BJ (cell line): ENCODE data around the gene PRICKLE2. TPM values are rescaled to one million over a fixed set of nuclear protein-coding genes. Genes with fewer than 3 reads are reported as not detected.

ENCODE experiments used
- CTCF ChIA-PET: fragments of 350-600 bp; formaldehyde crosslinking; extraction: SDS; loops from one replicate; lab custom pipeline; 2021; ENCODE audit warnings: antibody characterized with exemption, inconsistent platforms; lab: Yijun Ruan, JAX
- POLR2A ChIA-PET: fragments of 300-600 bp; sonication (Branson Sonifier 250); formaldehyde crosslinking; extraction: SDS; loops from one replicate; lab custom pipeline; 2021; ENCODE audit warnings: antibody characterized with exemption; lab: Charles Lee
- DNase-seq: peaks from one replicate; pipeline ENCODE4 v3.0.0-alpha.2; 2011; ENCODE audit warnings: low read depth
- H3K27me3 ChIP-seq: 2 replicates; pipeline ENCODE4 v1.6.0; 2011; ENCODE audit warnings: low read length; ENCODE audit not compliant: control insufficient read depth, insufficient read depth
- H3K36me3 ChIP-seq: 2 replicates; pipeline ENCODE4 v1.5.1; 2011; ENCODE audit warnings: low read length; ENCODE audit not compliant: control insufficient read depth, insufficient read depth
- H3K4me3 ChIP-seq: 2 replicates; pipeline ENCODE4 v1.5.1; 2011; ENCODE audit warnings: low read depth, mild to moderate bottlenecking, control low read depth, low read length
- polyA plus RNA-seq: library from polyadenylated mRNA; depleted of rRNA; stranded (reverse); fragments of >200 nt; gene quantifications from 2 replicates; pipeline ENCODE4 v1.2.3, GENCODE V29; 2011
- TF ChIP-seq, protein P1 (sequence below): IDR thresholded peaks from 2 replicates; pipeline ENCODE4 v1.5.1; 2011; ENCODE audit warnings: low read depth, mild to moderate bottlenecking, control low read depth, inconsistent platforms, low read length, moderate library complexity; ENCODE audit not compliant: insufficient read depth

The PRICKLE2 gene
- polyA plus RNA-seq, 1 experiment, result 3.5 TPM

DNA sequence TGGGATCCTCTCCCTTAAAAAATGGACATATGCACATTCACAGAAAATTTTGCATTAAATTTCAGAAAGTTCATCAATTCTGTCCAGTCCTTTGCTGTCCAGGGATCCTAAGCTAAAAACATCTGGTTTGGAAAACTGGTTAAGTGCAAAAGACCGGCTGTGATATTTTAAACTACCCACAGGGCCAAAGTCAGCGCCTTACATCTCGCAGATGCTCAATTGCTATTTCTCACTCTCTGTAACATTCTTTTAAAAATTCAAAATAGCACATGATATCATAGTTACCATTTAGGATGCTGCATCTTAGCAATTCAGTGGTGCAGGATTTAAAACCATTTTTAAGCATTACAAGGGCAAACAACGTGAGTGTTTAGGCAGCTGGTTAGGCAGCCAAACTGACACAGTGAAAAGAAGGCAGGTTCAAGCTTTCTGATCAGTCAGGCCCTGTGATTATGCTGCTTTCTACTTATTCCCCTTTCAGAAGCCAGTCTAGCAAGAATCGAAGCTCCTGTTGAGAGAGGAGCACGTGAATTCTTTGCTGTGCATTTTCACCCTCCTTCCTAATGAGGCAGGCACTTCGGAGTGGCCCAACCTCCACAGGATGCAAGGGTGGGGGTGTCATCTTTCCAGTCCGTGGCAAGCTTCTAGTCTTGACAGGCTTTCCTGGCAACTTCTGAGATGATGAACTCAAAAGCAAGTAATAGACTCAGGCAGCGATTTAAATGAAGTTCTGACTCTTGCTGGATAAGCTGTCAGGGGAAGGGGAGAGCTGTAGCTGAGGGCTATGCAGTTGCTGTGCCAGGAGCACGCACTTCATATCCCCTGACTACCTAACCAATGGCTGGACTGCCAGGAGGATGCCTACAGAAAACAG is 8.8 kb downstream of the PRICKLE2 start:
- ChIA-PET POLR2A (no interaction called here), CTCF (interaction anchor here (1.3 to 1.5 kb wide), 3 partner anchors 9 to 185 kb away, joined by 4 to 5 read pairs (median 4); no protein-coding TSS in a partner anchor)
- Histone ChIP-seq H3K36me3 (no peaks in the 10 kb centered on the region), H3K4me3 (no peak overlapping the region), H3K27me3 (no peaks in the 10 kb centered on the region)
- no peak for DNase-seq
- TF ChIP-seq, protein P1, sequence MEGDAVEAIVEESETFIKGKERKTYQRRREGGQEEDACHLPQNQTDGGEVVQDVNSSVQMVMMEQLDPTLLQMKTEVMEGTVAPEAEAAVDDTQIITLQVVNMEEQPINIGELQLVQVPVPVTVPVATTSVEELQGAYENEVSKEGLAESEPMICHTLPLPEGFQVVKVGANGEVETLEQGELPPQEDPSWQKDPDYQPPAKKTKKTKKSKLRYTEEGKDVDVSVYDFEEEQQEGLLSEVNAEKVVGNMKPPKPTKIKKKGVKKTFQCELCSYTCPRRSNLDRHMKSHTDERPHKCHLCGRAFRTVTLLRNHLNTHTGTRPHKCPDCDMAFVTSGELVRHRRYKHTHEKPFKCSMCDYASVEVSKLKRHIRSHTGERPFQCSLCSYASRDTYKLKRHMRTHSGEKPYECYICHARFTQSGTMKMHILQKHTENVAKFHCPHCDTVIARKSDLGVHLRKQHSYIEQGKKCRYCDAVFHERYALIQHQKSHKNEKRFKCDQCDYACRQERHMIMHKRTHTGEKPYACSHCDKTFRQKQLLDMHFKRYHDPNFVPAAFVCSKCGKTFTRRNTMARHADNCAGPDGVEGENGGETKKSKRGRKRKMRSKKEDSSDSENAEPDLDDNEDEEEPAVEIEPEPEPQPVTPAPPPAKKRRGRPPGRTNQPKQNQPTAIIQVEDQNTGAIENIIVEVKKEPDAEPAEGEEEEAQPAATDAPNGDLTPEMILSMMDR, result no peak

GRCh38 chr3:64215559-64215958 is 9.7 kb downstream of the PRICKLE2 start:
- POLR2A ChIA-PET, result no interaction called here
- Histone ChIP-seq H3K36me3 (no peaks in the 10 kb centered on the region), H3K27me3 (no peaks in the 10 kb centered on the region), H3K4me3 (no peak overlapping the region)
- no peak for DNase-seq
- CTCF ChIA-PET, result interaction anchor here (0.8 to 2.7 kb wide), 6 partner anchors 7 to 269 kb away, joined by 3 to 7 read pairs (median 4); no protein-coding TSS in a partner anchor
- TF ChIP-seq, protein P1, result no peak

- Histone ChIP-seq H3K36me3 (no peaks in the 10 kb centered on the region), H3K27me3 (no peaks in the 10 kb centered on the region), H3K4me3 (no peak overlapping the region)
- CTCF ChIA-PET, result interaction anchor here (0.8 to 2.7 kb wide), 5 partner anchors 8 to 269 kb away, joined by 3 to 7 read pairs (median 4); no protein-coding TSS in a partner anchor
- TF ChIP-seq, protein P1, result no peak
- POLR2A ChIA-PET, result no interaction called here
- no peak for DNase-seq
These were observed 10.2 kb downstream of the PRICKLE2 start for GRCh38 chr3:64215103-64215502.

DNA sequence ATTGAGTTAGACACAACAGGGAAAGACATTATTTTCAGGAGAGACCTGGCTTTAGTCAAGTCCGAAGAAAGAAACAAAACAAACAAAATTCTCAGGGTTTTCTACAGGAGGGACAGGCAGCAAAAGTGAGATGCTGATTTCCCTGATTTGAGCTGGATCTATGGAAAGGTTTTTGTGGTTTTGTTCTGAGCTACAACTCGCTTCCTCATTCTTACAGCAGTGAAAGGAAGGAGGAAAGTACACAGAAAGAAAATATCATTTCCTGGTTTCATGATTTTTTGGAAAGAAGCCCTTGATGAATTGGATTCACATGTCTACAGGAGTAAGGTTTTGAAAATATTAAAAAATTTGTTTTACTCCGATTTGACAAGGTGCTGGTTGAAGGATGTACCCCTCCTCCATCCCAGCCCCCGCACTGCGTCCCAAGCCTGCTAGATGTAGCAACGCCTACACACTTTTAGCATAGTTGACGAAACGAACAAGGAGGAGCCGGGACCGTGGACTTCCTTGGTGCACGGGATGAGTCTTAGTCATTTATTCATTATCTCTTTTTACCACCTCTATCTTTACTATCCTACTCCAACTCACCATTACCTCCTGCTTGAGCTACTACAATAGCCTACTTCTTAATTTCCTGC is 10.8 kb downstream of the PRICKLE2 start:
- ChIA-PET POLR2A (no interaction called here), CTCF (interaction anchor here (0.8 to 2.7 kb wide), 4 partner anchors 9 to 270 kb away, joined by 3 to 7 read pairs (median 5); no protein-coding TSS in a partner anchor)
- DNase-seq, result no peak
- no peaks in the 10 kb centered on the region for H3K27me3 ChIP-seq
- no peaks in the 10 kb centered on the region for H3K36me3 ChIP-seq
- TF ChIP-seq, protein P1, result no peak
- peak overlapping the region; percentile 2 for H3K4me3 ChIP-seq

GRCh38 chr3:64213962-64214379 is 11.3 kb downstream of the PRICKLE2 start:
- DNase-seq, result no peak
- H3K4me3 ChIP-seq, result peak overlapping the region; percentile 2
- H3K36me3 ChIP-seq, result no peaks in the 10 kb centered on the region
- CTCF ChIA-PET, result interaction anchor here (1.9 to 2.7 kb wide), 2 partner anchors 9 to 270 kb away, joined by 6 to 7 read pairs; no protein-coding TSS in a partner anchor
- H3K27me3 ChIP-seq, result no peaks in the 10 kb centered on the region
- POLR2A ChIA-PET, result no interaction called here
- TF ChIP-seq, protein P1, result no peak
